ENCODE results near the gene GNG7.

The GNG7 gene

DNA sequence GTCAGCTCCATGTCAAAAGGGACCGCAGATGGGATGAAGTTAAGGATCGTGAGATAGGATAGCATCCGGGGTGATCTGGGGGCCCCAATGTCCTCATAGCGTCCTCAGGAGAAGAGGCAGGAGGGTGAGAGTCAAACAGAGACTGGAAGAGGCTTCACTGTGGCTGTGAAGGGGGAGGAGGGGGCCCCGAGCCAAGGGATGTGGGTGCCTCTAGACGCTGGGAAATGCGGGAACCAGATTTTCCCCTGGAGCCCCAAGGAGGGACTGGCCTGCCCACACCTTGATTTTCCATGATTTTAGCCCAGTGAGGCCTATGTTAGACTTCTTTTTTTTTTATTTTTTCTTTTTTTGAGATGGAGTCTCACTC, 61.2 kb downstream of the GNG7 start:
- peak; percentile 7 for DNase-seq (ENCODE audit: low spot score)

DNA sequence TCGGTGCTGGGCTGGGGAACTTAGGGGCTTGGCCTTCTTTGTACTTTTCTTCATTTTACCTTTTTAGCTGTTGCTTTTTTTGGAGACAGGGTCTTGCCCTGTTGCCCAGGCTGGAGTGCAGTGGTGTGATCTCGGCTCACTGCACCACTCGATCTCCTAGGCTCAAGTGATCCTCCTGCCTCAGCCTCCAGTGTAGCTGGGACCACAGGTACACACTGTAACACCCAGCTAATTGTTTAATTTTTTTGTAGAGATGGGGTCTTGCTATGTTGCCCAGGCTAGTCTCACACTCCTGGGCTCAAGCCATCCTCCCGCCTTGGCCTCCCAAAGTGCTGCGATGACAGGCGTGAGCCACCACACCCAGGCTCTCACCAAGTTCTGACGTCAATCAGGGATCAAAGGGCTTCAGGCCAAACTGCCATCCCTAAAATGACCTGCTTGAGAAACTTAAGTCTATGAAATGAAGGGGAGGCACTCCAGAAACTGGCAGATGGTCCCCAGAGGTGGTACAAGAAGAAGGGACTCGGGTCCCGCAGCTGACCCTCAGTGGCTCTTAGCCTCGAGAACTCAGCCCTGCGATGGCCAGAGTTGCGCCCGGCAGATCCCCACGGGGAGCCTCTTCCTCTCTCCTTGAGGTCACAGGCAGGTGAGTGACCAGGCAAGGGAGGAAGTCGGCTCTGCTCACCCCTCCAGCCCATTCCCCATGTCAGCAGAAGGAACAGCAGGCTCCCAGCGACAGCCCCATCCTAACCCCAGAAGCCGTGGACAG, 61.7 kb downstream of the GNG7 start:
- DNase-seq (ENCODE audit: low spot score) = no peak

DNA sequence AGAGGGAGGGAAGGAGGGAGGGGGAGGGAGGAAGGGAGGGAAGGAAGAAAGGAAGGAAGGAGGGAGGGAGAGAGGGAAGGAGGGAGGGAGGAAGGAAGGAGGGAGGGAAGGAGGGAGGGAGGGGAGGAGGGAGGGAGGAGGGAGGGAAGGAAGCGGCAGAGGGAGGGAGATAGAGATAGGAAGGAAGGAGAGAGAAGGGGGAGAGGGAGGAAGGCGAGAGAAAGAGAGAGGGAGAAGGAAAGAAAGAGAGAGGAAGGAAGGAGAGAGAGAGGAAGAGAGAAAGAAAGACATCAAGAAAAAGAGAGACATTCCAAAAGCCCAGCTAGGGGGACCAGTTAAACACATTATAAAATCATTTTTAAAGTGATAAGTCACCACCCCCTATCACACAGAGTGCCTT, 62.5 kb downstream of the GNG7 start:
- no peak for DNase-seq (ENCODE audit: low spot score)

DNA sequence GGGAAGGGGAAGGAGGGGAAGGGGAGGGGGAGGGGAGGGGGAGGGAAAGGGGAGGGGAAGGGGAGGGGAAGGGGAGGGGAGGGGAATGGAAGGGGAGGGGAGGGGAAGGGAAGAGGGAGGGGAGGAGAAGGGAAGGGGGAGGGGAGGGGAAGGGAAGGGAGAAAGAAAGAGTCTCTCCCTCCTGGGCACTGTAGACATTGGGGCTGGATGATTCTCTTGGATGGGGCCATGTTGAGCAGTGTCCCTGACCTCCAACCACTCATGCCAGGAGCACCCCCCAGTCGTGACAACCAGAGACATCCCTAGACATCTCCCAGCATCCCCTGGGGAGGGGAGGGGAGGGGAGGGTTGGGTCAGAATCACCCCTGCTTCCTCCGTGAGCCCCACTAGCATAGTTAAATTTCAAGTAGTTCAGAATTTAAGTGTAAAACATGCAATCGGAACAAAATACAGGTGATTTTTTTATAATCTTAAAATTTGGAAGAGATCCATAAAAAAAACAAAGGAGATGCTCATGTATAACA, 64.0 kb downstream of the GNG7 start:
- DNase-seq (ENCODE audit: low spot score) = no peak

DNA sequence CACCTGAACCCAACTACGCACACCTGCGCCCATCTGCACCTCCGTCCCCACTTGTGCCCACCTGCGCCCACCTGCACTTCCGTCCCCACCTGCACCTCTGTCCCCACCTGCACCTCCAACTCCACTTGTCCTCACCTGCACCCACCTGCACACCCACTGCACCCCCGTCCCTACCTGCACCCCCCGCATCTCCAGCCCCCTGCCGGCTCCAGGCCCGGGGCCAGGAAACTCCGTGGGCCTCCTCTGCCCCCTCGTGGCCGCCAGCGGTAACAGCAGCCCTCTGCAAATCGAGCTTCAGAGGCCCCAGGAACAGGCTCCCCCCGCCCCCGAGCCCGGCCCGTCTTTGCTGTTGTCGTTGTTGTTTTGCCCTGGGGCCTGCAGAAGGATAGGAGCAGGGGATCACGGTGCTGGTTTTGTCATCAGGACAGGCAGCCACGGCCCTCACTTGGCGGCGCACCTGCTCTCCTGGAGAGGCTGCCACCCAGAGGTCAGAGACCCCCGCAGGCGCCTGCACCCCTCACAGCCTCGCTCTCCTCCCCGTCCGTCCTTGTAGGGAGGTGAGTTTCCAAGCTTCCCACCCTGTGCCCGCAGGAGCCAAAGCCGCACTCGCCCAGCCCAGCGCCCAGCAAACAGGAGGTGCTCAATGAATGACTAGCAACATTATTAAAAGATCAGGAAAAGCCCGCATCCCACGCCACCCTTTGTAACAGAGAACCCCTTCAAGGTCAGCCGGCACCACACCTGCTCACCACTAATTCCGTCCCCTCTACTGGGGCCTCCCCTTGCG, 65.4 kb downstream of the GNG7 start:
- peak; percentile 75 for DNase-seq (ENCODE audit: low spot score)

DNA sequence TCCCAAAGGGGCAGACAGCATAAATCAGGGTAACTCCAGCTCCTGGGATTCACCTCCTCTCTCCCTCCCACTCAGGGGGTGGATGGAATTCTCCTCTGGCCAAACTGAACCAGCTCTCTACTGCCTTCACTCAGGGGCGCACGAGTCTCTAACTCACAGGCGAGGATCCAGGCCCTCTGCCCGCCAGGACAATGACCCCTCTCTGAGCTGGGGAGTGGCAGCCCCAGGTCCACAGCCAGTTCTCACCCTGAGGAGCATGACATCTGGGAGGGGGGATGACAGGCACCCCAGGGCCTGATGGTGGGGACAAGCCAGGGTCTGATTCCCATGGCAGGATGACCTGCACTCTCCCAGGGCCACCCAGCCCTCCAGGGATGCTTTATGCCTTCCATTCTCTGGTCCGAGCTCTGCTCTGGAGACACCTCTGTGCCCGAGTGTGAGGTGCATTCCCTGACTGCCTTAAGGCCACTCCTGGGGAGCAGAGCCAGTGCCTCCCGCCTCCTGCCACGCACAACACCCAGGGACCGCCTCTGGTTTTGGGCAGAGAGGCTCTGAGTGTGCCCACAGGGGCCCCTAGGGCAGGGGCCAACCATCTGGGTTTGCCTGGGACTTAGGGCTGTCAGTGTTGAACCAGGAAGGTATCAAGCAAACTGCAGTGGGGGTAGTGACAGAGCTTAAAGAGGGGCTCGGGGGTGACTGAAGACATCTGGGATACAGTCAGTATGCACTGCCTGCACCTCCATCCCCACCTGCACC, 66.2 kb downstream of the GNG7 start:
- no peak for DNase-seq (ENCODE audit: low spot score)

DNA sequence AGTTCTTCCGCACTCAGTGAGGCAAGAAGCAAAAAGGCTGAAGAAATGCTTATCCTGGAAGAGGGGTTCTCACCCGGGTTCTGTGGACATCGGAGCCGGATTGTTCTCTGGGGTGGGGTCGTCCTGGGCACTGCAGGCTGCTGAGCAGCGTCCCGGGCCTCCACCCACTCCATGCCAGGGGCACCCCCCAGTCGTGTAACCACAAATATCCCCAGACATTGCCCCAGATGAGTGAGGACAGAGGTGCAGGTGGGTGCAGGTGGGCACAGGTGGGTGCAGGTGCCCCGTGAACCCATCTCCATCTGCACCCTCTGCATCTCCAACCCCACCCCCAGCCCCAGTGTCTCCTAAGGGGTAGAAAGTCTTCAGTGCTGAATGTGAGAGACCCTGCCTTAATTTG, 67.5 kb downstream of the GNG7 start:
- DNase-seq (ENCODE audit: low spot score) = no peak

DNA sequence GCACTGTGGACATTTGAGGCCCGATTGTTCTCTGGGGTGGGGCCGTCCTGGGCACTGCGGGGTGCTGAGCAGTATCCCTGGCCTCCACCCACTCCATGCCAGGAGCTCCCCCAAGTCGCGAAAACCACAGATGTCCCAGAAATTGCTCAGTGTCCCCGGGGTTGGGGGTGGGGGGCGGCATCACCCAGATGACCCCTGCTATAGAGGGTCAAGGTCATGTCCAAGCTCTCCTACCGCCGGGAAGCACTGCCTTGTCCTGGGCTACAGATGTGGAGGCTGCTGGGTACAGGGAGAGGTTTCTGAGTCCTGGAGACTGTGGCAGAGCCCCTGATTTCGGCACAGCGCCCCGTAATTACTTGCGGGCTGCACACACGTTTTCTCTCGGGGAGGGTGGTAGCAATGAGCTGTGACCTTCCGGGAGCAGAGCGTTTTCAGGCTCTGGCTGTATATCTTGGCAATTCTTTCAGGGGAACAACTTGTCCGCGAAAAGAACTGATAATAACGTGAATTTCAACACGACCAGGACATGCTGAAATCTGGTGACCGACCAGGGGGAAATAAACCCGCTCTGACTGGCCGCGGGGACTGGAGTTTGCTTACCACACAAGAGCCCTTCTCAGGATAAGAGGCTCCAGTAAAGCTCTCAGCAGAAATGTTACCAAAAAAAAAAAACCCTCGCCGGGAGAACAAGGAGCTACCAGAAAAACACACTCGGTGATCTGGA, 68.1 kb downstream of the GNG7 start:
- DNase-seq (ENCODE audit: low spot score) = no peak

DNA sequence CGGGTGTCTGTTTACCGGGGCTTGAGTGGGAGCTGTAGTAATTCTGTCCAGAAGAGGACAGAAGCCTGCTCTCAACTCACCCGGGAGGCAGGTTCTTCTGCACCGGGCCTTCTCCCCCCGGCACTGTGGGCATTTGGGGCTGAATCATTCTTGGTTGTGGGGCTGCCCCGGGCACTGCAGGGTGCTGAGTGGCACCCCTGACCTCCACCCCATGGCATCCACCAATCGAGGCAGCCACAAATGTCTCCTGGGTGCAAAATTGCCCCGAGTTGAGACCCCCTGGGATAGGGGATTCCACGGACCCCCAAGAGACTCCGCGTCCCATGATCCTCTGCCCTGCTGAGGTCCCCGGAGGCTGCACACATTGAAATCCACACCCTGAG, 68.8 kb downstream of the GNG7 start:
- DNase-seq (ENCODE audit: low spot score) = no peak

DNA sequence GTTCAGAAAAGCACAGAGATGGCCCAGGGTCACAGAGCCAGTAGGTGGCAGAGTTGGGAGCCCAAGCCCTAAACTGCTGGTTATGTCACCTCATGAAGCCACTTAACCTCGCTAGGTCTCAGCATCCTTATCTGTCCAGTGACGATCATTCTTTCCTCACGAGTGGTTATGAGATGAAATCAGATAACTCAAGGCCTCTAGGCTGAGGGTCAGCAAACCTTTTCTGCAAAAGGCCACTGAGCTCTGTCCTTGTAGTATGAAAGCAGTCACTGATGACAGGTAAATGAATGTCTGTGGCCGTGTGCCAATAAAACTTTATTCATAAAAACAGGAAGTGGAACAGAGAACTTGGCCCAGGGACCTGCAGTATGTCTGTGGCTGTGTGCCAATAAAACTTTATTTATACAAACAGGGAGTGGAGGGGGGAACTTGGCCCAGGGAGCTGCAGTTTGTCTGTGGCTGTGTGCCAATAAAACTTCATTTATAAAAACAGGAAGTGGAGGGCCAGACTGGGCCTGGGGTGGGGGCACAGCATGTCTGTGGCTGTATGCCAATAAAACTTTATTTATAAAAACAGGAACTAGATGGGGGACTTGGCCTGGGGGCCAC, 71.2 kb downstream of the GNG7 start:
- DNase-seq (ENCODE audit: low spot score) = peak; percentile 99

DNA sequence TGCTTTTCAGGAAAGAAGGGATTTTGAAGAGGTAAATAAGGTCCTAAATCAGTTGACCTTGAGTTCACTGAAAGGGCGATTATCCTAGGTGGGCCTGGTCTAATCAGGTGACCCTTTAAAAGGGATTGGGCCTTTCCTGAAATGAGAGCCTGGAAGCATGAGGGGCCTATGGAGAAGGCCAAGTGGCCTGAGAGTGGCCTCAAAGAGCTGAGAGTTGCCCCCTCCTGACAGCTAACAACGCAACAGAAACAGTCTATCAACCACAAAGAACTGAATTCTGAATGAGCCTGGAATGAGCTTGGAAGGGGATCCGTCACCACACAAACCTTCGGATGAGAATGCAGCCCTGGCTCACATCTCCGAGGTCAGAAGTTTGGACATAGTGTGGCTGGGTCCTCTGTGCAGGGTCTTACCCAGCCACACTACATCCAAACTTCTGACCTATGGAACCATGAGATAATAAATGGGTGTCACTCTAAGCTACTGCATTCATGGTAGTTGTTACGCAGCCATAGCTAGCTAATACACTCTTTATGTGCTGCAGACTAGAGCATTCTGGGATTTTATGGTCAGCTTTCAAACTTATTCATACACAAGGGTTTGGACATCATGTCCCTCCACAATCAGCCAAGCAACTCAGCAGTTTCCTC, 72.0 kb downstream of the GNG7 start:
- DNase-seq (ENCODE audit: low spot score) = no peak

DNA sequence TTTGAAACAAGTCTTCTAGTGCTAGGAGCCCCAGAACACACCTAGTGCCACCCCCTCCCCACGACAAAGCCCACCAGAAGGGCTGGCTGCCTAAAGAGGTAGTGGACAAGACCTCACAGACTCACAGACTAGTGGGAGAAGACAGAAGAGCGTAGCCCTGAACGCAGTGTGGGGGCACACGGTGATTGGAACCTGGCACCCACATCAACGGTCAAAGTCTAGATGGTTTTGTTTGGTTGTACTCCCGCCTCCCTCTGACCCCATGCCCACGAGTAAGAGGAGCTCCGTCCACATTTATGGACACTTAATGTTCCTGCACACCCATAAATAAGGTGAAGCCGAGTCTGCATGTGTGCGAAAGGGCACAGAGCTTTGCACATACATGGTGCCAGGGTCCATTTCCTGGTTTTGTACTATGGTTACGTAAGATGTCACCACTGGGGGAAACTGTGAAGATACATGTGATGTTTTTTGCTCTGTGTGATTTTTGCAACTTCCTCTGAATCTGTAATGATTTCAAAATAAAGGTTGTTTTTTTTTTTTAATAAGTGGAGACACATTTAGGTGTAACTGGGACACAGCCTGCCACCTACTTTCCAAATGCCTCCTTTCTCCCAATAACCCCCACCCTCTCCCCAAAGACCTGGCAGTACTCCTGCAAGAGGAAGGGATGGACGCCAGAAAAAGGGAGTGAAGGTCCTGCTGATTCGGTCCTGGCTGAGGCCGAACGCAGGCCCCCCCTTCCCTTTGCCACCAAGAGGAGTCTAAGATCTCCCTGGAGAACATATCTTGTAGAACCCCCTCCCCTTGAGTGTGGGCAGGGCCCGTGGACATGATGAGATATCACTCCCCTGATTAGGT, 72.8 kb downstream of the GNG7 start:
- no peak for DNase-seq (ENCODE audit: low spot score)

DNA sequence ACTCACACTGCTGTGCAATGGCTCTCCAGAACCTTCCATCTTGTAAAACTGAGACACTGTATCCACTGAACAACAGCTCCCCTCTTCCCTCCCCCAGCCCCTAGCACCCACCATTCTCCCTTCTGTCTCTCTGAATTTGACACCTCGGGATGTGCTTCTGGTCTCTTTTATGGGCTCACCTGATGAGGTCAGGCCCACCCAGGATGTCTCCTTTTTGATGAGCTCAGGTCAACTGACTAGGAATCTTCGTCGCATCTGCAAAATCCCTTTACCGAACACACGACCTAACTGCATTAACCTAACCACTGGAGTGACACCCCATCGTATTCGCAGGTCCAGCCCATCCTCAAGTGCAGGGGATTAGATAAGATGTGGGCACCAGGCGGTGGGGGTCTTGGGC, 73.9 kb downstream of the GNG7 start:
- no peak for DNase-seq (ENCODE audit: low spot score)

DNA sequence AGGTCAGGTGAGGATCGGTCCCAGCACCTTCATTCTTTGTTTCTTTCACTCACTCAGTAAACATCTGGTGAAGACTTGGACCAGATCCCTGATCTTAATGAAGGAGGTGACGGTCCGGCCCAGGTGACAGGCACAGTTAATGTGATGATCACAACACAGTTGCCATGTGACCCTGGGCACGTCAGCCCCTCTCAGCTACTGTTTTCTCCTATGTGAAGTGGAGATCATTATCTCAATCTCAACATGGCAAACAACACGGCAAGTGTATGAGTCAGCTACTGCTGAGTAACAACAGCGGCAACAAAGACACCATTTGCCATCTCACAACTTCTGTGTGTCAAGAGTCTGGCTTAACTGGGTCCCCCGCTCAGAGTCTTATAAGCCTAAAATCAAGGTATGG, 74.6 kb downstream of the GNG7 start:
- DNase-seq (ENCODE audit: low spot score) = no peak

DNA sequence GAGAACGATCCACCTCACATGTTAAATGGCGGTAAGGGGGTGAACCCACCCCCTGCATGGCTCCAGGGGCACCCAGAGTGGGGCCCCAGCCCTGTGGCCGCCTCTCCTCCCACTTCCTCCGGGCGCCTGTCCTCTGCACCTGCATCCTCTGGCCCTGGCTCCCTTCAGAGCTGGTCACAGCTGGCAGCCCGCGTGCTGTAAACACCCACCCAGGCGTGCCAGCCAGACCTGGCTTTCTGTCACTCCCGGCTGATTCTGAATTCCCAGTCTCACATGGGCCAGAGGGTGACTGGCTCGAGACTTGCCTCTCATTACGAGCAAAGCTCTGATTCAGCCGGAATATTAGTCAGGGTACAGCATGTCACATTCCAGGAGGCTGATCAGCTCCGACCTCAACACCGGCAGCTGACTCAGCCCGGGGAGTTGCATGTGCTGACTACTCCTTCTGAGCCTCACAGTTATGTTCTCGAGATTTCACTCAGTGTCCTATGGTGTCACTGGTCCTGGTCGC, 75.1 kb downstream of the GNG7 start:
- DNase-seq (ENCODE audit: low spot score) = peak; percentile 92

DNA sequence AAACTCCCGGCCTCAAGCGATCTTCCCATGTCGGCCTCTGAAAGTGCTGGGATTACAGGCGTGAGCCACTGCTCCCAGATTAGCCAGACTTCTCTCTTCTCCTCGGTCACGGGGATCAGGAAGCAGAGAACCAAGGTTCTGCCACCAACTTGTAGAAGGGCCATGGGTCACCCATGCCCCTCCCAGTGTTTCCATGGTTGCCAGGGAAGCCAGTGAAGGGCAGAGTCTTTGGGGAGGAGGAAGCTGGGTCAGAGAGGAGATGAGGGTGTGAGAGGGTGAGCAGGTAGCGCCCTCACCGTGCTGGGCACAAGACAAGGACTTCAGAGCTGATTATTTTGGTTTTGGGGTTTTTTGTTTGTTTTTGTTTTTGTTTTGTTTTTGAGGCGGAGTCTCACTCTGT, 77.1 kb downstream of the GNG7 start:
- DNase-seq (ENCODE audit: low spot score) = peak; percentile 60

DNA sequence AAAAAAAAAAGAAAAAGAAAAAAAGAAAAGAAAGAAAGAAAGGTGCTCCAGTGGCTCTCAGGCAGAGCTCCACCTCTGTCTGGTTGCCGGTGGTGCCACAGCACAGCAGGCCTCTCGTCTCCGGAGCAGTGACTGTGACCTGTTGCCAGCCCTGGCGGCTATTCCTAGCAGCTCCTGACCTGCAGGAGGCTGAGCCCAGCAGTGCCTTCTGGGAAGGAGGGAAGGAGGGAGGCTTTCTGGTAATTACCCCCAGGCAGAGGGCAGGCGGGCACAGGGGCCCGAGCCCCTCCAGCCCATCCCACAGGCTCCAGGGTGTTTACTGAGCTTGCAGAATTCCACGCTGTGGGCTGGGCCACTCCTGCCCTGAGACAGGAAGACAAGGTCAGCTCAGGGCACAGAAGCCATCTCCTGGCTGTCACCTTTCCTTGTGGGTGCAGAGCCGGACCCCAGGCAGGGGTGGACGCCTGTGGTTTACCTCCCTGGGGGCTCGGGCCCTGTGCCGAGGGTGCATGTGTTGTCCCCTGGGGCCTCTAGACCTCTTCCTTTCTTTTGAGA, 77.9 kb downstream of the GNG7 start:
- DNase-seq (ENCODE audit: low spot score) = peak; percentile 87

DNA sequence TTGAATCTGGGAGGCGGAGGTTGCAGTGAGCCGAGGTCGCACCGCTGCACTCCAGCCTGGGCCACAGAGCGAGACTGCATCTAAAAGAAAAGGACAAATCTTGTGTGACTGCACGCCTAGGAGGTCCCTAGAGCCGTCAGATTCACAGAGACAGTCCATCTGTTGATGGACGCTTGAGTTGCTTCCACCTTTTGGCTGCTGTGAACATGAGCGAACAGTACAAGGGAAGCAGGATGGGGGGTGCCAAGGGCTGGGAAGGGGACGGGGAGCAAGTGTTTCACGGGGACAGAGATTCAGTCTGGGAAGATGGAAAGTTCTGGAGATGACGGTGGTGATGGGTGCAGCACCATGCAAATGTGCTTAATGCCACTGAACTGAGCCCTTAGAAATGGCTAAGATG, 78.7 kb downstream of the GNG7 start:
- DNase-seq (ENCODE audit: low spot score) = peak; percentile 78

DNA sequence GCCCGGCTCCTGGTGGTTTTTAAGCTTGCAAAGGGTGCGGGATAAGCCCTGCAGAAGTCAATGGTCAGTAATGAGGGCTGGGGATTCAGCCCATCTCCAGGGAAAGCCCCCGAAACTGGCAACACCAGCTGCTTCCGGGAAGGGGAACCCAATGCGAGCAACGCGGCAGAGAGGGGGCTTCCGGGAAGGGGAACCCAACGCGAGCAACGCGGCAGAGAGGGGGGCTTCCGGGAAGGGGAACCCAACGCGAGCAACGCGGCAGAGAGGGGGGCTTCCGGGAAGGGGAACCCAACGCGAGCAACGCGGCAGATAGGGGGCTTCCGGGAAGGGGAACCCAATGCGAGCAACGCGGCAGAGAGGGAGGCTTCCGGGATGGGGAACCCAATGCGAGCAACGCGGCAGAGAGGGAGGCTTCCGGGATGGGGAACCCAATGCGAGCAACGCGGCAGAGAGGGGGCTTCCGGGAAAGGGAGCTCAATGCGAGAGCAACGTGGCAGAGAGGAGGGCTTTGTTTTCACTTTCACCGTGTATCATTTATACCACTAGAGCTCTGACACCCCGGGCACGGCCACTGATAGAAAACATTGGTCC, 80.0 kb downstream of the GNG7 start:
- DNase-seq (ENCODE audit: low spot score) = peak; percentile 81

All from NAMALWA (cell line).